HG03064 (cell line): Measurements from ENCODE around the gene LMLN.
A peak's percentile ranks its signal among the peaks of the same experiment; 100 is the strongest.
"Not testable (repeated sequence)": the region's sequence is repeated elsewhere in the genome, so short reads cannot be mapped to it uniquely, and the experiment has no call there.

ENCODE experiments used
- ATAC-seq: cut with Tn5 transposase; IDR thresholded peaks from one replicate; pipeline ENCODE4 v1.9.1; 2021; ENCODE audit warnings: low read depth; ENCODE audit not compliant: unreplicated experiment

Gene LMLN

GRCh38 chr3:198071602-198072287 is 111.7 kb downstream of the LMLN start:
- no peak for ATAC-seq

- ATAC-seq: no peak
Observed at GRCh38 chr3:198076722-198077308, 116.8 kb downstream of the LMLN start.

GRCh38 chr3:198079771-198080520 is 119.9 kb downstream of the LMLN start:
- peak; percentile 21 for ATAC-seq

- peak; percentile 87 for ATAC-seq
Observed at GRCh38 chr3:198080521-198081384, 120.7 kb downstream of the LMLN start.

- no peak for ATAC-seq
Observed at GRCh38 chr3:198081421-198081844, 121.4 kb downstream of the LMLN start.

- not testable (repeated sequence) for ATAC-seq
Observed at GRCh38 chr3:198082226-198082625, 122.2 kb downstream of the LMLN start.

GRCh38 chr3:198088421-198088955 is 128.5 kb downstream of the LMLN start:
- ATAC-seq: no peak

GRCh38 chr3:198090795-198091332 is 130.8 kb downstream of the LMLN start:
- ATAC-seq: no peak

- no peak for ATAC-seq
Observed at GRCh38 chr3:198092276-198092675, 132.3 kb downstream of the LMLN start.

- ATAC-seq: no peak
Observed at GRCh38 chr3:198093112-198093679, 133.2 kb downstream of the LMLN start.
